GM12892 (cell line): ENCODE results near the gene GLMN.

Experiments used
- POLR2A ChIP-seq: IDR thresholded peaks from 2 replicates; pipeline ENCODE4 v1.6.1; 2011; ENCODE audit warnings: low read depth, low read length, control low read depth
- POLR2AphosphoS5 ChIP-seq: IDR thresholded peaks from 2 replicates; pipeline ENCODE4 v1.6.1; 2011; ENCODE audit warnings: low read depth, low read length, control low read depth

DNA sequence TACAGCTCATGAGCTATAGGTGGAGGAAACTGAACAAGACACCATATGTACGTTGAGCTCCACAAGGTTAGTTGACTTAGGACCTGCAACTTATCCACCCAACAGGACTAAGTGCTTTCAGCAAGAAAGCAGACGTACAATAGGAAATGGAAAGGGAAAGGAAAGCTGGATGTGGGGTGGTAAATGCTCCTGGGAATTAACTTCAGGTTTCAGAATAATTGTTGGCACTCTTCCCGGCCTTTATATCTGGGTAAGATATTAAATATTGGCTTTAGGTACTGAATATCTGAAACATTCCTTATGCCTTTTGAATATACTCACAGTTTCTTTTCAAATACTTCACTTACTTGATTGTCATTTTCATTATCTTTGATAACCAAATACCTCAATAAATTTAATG lies 36.3 kb downstream of the GLMN start:
- TF ChIP-seq POLR2A = no peak
- no peak for TF ChIP-seq POLR2AphosphoS5
